Measurements from ENCODE around the gene TM9SF1.

DNA sequence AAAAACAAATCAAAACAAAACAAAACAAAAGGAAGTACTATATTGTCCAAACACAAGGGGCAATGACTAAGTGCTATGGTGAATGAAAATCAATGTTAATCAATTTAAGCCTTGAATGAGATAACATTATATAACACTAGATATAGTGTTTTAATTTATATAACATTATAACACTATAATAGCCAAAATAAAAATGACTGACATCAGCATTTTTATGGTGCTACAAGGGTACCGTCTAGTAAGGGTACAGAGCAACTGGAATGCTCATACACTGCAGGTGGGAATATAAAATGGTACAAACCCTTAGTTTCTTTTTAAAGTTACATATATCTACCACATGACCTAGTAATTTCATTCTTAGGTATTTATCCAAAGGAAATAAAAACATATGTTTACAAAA lies 31.2 kb upstream of the TM9SF1 start:
- TF ChIP-seq, protein P1, sequence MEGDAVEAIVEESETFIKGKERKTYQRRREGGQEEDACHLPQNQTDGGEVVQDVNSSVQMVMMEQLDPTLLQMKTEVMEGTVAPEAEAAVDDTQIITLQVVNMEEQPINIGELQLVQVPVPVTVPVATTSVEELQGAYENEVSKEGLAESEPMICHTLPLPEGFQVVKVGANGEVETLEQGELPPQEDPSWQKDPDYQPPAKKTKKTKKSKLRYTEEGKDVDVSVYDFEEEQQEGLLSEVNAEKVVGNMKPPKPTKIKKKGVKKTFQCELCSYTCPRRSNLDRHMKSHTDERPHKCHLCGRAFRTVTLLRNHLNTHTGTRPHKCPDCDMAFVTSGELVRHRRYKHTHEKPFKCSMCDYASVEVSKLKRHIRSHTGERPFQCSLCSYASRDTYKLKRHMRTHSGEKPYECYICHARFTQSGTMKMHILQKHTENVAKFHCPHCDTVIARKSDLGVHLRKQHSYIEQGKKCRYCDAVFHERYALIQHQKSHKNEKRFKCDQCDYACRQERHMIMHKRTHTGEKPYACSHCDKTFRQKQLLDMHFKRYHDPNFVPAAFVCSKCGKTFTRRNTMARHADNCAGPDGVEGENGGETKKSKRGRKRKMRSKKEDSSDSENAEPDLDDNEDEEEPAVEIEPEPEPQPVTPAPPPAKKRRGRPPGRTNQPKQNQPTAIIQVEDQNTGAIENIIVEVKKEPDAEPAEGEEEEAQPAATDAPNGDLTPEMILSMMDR (IDR thresholded peaks at IDR 0.05), result no peak
- TF ChIP-seq POLR2A (IDR thresholded peaks at IDR 0.05; ENCODE audit: low read depth), result no peak
- TF ChIP-seq POLR2AphosphoS5 (IDR thresholded peaks at IDR 0.05), result no peak

Measured in esophagus muscularis mucosa (tissue), 3 donors.